Right forelimb (tissue), 1 donor: ENCODE data around the gene DPH1.

ENCODE experiments used
- DNase-seq: peaks from one replicate; pipeline ENCODE4 v3.0.0-alpha.2; 2018

The DPH1 gene

DNA sequence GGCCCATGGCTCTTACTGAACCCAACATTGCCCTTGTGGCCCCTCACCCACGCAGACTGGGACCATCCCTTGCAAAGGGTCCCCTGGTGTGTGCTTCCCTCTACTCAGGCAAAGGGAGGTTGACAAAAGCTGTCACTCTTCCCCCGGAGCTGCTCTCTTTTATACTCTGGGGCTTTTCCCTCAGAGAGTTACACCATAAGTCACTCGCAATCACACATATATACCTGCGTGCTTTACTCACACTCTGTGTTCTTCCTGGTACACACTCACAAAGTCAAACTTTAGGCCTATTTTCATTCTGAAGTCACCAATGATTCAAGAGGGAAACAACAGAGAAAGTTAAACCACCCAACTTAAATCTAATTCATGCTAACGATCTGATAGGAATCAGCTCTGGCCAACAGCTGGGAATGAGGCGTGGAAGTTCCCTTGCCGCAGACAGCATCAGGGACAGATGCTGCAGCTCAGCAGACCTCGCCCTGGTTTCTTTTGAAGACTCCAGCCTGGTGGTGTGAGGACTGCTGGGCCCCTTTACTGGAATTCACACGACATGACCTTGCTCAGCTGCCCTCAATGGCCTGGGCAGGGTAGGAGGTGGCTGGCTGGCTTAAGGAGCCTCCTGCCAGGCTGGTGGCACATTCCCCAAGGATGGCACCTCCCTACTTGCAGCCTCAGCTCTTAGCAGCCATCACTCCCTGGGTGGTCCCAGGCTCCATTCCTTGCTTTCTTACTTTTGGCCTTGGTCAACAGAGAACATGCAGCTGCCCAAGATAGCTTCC, 52.2 kb downstream of the DPH1 start:
- DNase-seq, result no peak

DNA sequence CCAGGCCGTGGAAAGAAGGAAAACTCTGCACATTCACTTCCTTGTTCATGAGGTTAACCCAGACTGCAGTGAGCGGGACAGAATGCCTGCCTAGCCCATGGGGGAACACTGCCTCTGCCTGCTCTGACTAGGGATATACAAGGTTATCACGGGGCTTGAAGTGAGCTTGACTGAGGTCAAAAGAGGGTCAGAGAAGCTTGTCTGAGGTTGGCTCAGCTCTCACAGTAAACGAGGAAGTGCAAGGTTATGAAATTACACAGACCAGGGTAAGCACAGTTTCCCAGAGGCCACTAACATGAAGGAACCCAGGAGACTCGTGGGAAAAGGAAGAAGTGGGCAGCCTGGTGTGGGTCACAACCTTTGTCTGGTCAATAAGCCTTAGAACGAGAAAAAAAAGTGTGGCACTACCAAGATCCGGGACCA, 53.7 kb downstream of the DPH1 start:
- DNase-seq, result no peak

DNA sequence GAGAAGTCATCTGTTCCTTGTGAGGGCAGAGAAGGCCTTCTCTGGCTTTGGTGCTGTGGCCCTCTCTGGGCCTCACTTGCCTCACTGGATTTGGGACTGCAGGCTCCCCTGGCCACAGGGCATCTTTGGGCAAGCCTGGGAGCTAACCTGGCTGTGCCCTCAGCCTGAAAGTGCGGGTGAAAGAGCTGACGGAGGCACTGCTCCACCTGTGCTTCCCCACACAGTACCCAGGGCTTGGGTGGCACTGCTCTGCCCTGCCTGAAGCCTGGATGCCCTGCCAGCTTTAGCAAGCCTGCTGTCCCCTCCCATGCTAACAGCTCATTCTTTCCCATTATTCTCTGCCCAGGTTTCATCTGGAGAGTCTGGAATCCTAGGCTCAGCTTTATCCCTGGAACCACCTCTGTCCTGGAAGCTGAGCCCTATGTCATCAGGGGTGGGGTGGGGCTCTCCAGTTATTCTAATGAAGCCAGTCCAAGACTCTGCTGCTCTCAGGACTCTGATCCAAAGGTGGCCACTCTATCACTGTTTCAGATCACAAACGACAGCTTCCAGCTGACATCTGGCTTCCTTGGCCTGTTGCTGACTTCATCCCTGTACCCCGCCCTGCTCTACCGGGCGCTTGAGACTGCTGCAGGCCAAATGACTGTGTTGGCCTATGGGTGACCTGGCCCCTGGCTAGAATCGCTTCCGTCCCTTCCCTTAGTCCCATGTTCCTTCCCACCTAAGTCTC, 54.2 kb downstream of the DPH1 start:
- peak; percentile 71 for DNase-seq

DNA sequence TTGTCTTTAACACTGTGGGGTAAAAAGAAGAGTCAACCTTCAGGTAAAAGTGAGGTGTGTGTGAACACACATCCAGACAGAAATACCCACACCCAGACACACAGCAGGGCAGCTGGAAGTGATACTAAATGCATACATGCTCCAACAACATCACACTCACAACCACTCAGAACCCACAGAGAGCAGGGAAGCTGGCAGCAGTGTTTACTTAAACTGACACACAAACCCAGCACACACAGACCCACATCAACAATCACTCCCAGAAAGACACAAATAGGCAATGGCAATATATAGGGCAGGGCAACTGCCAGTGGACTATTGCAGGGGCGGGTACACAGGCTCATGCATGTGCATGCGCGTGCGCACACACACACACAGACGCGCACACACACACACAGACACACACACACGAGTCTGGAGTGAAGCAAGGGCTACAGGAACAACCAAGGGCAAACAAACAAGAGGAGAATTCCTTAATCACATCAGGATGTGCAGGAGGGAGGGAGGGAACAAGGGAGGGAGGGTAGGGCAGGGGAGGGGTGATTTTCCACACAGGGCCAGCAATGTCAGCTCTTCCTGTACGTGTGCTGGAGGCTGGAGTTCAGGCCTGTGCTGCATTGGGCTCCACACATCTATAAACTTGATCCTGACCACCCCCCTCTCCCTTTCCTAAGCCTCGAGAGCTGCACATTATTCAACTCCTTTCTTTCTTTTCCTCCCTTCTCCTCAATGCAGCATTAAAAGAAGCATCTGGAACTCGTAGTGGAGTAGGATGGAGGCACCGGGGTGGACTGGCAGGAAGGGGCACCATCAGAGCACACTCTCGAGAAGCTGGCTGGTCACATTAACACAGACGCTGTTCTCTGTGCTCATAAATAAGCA, 55.1 kb downstream of the DPH1 start:
- DNase-seq, result peak; percentile 78

DNA sequence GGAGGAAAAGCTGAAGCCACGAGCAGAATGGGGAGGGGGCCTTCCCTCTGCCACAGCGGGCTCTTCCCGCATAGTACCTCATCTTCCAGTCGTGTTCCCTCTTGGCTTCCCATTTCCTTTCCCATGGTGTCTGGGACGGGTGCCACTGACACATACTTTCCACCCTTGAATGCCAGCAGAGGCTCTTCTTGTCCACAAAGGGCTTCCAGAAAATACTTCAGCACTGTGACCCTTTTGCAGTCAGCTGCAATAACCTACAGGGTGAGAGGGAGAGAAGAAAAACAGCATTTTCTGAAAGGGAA, 55.6 kb downstream of the DPH1 start:
- DNase-seq, result peak; percentile 85

DNA sequence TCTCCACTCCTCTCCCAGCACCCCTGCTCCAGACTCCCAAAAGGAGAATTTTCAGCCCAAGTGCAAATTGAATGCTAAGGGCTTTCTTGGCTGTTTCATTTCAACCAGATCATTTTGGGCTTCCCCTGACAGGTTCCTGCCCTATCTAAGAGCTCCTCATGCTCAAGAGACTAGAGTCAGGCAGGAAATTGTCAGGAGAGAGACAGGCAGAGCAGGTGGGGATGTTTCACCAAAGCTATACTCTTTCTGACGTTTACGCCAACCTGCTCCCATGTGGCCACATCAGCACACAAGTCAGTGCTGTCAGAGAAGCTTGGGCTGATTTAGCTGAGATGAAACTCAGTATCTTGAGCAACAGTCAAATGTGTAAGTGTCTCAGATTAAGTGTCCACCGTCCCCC, 56.4 kb downstream of the DPH1 start:
- DNase-seq, result no peak

DNA sequence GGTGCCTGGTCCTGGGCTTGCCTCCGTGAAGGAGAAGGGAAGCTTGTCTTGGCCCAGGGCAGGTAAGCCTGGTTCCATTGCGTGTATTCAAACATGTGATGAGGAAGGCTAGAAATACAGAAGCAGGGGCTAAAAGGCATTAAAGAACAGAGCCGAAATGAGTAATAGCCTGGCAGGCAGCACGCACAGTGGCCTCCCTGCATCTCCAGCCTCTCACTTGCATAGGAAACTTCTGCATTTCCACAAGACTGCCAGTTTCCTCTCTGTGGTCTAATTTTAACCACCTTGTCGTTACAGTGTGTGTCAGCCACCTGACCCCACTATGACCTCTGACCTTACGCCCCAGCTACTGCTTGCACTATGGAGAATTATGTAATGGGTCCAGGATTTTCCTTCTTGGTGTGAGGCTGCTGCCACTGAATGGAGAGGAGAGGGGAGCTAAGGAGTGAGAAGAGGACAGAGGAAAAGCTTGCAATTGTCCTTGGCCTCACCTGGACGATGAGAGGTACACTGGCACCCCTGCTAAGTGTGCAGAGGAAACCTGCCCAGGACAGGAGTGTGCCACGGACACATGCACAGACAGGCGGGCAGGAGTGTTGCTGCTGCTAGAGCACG, 57.8 kb downstream of the DPH1 start:
- DNase-seq, result peak; percentile 55

DNA sequence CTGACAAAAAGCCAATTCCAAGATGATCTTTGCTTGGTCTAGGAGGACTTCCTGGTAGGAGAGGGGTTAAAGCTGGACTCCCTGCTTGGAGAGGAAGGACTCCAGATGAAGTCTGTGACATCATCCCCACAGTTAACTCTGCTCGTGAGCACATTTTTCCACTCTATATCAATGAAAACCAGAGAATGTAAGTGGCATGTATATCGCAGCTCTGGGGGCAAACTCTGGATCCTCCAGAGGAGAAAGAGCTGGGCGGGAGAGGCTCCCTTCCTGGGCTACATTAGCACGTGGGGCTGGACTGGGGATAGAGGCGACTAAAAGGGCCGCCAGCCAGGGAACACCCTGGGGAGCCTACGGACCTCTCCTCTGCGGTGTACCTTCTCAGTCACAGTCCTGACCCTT, 59.1 kb downstream of the DPH1 start:
- peak; percentile 56 for DNase-seq

DNA sequence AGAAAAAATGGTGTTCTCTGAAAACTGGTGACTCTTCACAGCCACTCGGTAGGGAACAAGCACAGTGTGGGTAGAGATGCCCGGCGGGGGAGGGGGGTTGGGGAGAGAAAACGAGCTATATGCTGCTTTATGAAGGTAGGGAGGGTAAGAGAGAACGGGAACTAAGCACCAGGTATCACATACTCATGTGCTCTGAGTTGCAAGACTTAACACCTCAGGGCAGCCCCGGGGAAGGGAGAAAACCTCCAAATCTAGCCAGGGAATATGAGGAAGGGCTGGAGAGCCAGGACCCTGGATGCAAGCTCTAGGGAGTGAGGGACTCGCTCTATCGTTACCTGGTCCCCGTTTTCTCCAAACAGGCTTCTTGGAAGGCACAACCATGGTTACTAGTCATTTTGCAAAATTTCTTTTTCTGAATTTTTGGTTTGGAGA, 60.3 kb downstream of the DPH1 start:
- DNase-seq, result no peak

DNA sequence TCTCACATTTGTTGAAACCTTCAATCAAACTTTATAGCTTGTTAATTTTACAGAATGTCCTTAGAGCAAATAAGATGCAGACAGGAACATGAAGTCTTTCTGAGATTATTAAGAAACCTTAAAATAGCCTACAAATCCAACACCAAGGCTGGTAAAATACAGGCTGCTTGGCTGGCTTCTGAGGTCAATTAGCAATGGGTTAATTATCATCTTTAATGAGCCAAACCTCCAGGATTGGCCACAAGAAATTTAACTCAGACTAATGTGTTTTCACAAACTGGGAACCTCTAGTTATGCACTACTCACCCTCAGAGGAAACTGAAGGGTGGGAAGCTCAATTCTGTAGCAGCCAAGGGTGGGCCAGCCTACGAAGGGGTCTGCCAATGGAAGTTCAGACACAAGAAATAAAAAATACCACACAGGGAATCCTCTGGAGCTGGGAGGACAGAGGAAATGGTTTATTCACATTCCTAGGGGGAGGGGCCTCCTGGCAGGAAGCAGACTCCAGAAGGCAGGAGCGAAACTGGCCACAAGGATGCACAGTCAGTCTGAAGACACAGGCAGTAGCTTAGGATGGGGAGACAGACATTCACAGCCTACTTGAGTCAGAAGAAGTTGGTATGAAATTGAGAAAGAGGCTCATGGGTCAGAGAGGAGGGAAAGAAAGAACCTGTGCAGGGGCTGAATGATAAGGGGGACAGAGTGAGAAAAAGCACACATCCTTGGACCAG, 61.0 kb downstream of the DPH1 start:
- DNase-seq, result peak; percentile 81

DNA sequence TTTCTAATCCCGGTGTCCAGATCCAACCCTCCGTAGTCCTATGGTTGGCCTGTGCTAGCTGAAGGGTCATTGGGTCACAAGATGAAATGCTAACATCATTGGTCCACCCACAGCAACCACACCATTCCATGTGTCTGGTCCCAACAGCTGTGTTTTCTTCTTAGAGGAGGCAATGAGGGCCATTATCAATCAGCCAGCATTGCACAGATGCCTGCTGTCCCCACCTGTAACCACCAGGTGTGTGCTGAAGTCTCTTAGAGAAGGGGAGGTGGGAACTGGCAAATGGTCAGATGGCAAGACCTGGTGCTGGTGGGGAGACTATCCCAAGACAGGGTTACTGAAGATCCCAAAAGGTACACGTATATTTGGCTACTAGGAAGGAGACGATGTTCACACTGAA, 62.3 kb downstream of the DPH1 start:
- DNase-seq, result no peak

DNA sequence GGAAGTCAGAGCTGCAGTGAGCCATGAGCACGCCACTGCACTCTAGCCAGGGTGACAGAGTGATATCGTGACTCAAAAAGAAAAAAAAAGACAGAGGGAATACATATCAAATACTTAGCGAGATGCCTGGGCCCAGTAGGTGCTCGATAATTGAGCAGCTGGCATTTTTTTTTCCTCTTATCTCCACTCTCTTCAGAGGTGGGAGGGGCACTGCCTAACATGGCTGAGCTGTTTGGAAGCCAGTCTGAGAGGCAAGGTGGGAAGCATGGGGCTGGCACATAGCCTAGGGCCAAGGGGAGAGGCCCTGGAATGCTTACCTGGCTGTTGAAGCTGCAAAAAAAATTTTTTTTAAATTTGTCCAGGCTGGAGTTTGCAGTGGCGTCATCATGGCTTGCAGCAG, 63.4 kb downstream of the DPH1 start:
- DNase-seq, result no peak
